ENCODE results near the gene NINL. TPM values are rescaled to one million over a fixed set of nuclear protein-coding genes. Genes with fewer than 3 reads are reported as not detected.

Gene NINL

Small RNAs within 50 kb of the gene (small RNA-seq; reads per million reads assigned to genes)
- gene RNU6ATAC17P (ENCODE audit: insufficient read depth) = not detected

All from mesendoderm (in vitro differentiated cells).